ENCODE results near the gene DESI1. TPM values are rescaled to one million over a fixed set of nuclear protein-coding genes. Genes with fewer than 3 reads are reported as not detected.

Gene DESI1
- total RNA-seq, 1 experiment from 2014 or later, result 59.6 TPM

DNA sequence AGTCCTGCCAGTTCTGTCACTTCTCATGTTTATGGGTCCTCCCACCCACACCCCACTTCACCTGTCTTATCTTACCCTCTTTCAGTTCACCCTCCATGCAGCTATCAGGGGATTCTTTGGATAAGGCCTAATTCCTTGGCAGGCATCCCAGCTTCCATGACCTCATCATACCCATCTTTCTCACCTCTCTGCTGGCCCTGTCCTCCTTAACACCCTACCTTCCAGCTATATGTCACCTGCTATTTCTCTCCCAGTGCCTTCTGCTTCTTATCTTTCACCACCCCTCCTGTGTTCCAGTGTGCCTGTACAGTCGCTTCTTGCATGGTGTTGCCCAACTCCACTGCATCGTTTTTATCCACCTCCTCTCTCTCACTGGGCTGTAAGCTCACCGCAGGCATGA lies 39.6 kb upstream of the DESI1 start:
- Mint-ChIP-seq H3K27ac (ENCODE audit: low read depth, unreplicated experiment) (peak overlapping the region; percentile 52), H3K36me3 (ENCODE audit: insufficient read depth, unreplicated experiment) (peaks cover 98% of the 10 kb centered on the region), H3K27me3 (ENCODE audit: insufficient read depth, unreplicated experiment) (no peaks in the 10 kb centered on the region), H3K9me3 (ENCODE audit: unreplicated experiment) (no peaks in the 10 kb centered on the region), H3K4me1 (ENCODE audit: insufficient read depth, unreplicated experiment) (peaks cover 4% of the 10 kb centered on the region), H3K4me3 (ENCODE audit: unreplicated experiment) (no peak overlapping the region)
- intact Hi-C loops (cut with micrococcal nuclease), result no loop called here
- BruUV-seq (replicated peaks), result no TSS peak
- ChIA-PET POLR2A (interaction anchor here (0.6 to 1.3 kb wide), 2 partner anchors 39 to 1003 kb away, joined by 3 to 4 read pairs; no protein-coding TSS in a partner anchor), CTCF (interaction anchor here (0.5 to 1.0 kb wide), 2 partner anchors 12 to 29 kb away, joined by 5 read pairs; no protein-coding TSS in a partner anchor)
- TF ChIP-seq, protein P1, sequence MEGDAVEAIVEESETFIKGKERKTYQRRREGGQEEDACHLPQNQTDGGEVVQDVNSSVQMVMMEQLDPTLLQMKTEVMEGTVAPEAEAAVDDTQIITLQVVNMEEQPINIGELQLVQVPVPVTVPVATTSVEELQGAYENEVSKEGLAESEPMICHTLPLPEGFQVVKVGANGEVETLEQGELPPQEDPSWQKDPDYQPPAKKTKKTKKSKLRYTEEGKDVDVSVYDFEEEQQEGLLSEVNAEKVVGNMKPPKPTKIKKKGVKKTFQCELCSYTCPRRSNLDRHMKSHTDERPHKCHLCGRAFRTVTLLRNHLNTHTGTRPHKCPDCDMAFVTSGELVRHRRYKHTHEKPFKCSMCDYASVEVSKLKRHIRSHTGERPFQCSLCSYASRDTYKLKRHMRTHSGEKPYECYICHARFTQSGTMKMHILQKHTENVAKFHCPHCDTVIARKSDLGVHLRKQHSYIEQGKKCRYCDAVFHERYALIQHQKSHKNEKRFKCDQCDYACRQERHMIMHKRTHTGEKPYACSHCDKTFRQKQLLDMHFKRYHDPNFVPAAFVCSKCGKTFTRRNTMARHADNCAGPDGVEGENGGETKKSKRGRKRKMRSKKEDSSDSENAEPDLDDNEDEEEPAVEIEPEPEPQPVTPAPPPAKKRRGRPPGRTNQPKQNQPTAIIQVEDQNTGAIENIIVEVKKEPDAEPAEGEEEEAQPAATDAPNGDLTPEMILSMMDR (IDR thresholded peaks at IDR 0.05; ENCODE audit: unreplicated experiment), result no peak
- no peak for DNase-seq (ENCODE audit: unreplicated experiment)

DNA sequence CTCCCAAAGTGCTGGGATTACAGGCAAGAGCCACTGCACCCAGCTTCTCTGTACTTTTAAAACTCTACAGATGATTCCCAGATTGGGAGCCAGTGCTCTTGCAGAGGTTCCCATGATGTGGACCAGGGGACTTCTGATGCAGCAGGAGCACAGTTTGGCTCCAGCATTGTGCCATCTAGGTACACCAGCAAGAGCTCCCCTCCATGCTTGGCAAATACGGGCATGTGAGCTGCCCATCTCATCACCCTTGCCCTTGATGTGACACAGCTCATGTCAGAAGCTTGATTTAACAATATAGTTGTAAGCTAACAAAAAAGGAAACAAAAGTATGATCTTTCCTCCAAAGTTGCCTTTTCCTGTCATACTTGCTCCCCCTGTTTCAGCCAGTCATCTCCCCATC lies 39.1 kb upstream of the DESI1 start:
- no TSS peak for BruUV-seq (replicated peaks)
- no peak for DNase-seq (ENCODE audit: unreplicated experiment)
- H3K36me3 Mint-ChIP-seq (ENCODE audit: insufficient read depth, unreplicated experiment), result peaks cover 100% of the 10 kb centered on the region
- CTCF ChIA-PET, result interaction anchor here (0.9 to 1.0 kb wide), 2 partner anchors 13 to 16 kb away, joined by 3 to 5 read pairs; no protein-coding TSS in a partner anchor
- no peaks in the 10 kb centered on the region for H3K9me3 Mint-ChIP-seq (ENCODE audit: unreplicated experiment)
- no peak overlapping the region for H3K4me3 Mint-ChIP-seq (ENCODE audit: unreplicated experiment)
- H3K27ac Mint-ChIP-seq (ENCODE audit: low read depth, unreplicated experiment), result peak overlapping the region; percentile 52
- no peaks in the 10 kb centered on the region for H3K27me3 Mint-ChIP-seq (ENCODE audit: insufficient read depth, unreplicated experiment)
- intact Hi-C loops (cut with micrococcal nuclease), result no loop called here
- POLR2A ChIA-PET, result interaction anchor here (0.6 to 1.3 kb wide), 2 partner anchors 38 to 1004 kb away, joined by 3 to 4 read pairs; no protein-coding TSS in a partner anchor
- peaks cover 4% of the 10 kb centered on the region for H3K4me1 Mint-ChIP-seq (ENCODE audit: insufficient read depth, unreplicated experiment)
- TF ChIP-seq, protein P1 (IDR thresholded peaks at IDR 0.05; ENCODE audit: unreplicated experiment), result no peak

DNA sequence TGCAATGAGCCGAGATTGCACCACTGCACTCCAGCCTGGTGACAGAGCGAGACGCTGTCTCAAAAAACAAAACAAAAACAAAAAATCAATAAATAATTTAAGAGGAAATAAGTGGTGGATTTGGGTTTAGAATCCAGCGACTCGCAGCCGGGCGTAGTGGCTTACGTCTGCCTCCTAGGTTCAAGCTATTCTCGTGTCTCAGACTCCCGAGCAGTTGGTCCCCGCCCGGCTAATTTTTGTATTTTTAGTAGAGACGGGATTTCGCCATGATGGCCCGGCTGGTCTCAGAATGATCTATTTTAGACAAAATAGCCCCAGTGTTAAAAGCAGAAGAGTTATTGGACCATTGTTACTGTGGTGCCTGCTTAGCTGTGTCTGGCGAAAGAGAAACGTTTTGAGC lies 38.0 kb upstream of the DESI1 start:
- H3K36me3 Mint-ChIP-seq (ENCODE audit: insufficient read depth, unreplicated experiment), result peaks cover 100% of the 10 kb centered on the region
- no peaks in the 10 kb centered on the region for H3K27me3 Mint-ChIP-seq (ENCODE audit: insufficient read depth, unreplicated experiment)
- no TSS peak for BruUV-seq (replicated peaks)
- intact Hi-C loops (cut with micrococcal nuclease), result no loop called here
- TF ChIP-seq, protein P1 (IDR thresholded peaks at IDR 0.05; ENCODE audit: unreplicated experiment), result no peak
- H3K9me3 Mint-ChIP-seq (ENCODE audit: unreplicated experiment), result no peaks in the 10 kb centered on the region
- peaks cover 4% of the 10 kb centered on the region for H3K4me1 Mint-ChIP-seq (ENCODE audit: insufficient read depth, unreplicated experiment)
- no peak overlapping the region for H3K4me3 Mint-ChIP-seq (ENCODE audit: unreplicated experiment)
- no peak overlapping the region for H3K27ac Mint-ChIP-seq (ENCODE audit: low read depth, unreplicated experiment)
- POLR2A ChIA-PET, result interaction anchor here (1.0 to 1.6 kb wide), 4 partner anchors 9 to 29 kb away, joined by 3 to 5 read pairs (median 4); partner anchors contain the start of gene SNU13
- CTCF ChIA-PET, result interaction anchor here (1.5 kb wide), 1 partner anchor 8 kb away, joined by 7 read pairs; no protein-coding TSS in a partner anchor
- DNase-seq (ENCODE audit: unreplicated experiment), result no peak

DNA sequence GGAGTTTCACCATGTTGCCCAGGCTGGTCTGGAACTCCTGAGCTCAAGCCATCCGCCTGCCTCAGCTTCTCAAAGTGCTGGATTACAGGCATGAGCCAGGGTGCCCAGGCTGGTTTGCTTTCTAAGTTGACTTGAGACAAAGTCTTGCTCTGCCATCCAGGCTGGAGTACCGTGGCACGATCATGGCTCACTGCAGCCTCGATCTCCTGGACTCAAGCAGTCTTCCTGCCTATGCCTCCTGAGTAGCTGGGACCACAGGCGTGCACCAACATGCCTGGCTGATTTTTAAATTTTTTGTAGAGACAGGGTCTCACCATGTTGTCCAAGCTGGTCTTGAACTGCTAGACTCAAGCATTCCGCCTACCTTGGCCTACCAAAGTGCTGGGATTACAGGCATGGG lies 36.9 kb upstream of the DESI1 start:
- Mint-ChIP-seq H3K27me3 (ENCODE audit: insufficient read depth, unreplicated experiment) (no peaks in the 10 kb centered on the region), H3K4me1 (ENCODE audit: insufficient read depth, unreplicated experiment) (peaks cover 4% of the 10 kb centered on the region), H3K27ac (ENCODE audit: low read depth, unreplicated experiment) (no peak overlapping the region), H3K36me3 (ENCODE audit: insufficient read depth, unreplicated experiment) (peaks cover 100% of the 10 kb centered on the region), H3K4me3 (ENCODE audit: unreplicated experiment) (no peak overlapping the region), H3K9me3 (ENCODE audit: unreplicated experiment) (no peaks in the 10 kb centered on the region)
- TF ChIP-seq, protein P1 (IDR thresholded peaks at IDR 0.05; ENCODE audit: unreplicated experiment), result no peak
- intact Hi-C loops (cut with micrococcal nuclease), result no loop called here
- ChIA-PET CTCF (interaction anchor here (0.6 to 1.5 kb wide), 2 partner anchors 10 to 44 kb away, joined by 5 to 7 read pairs; no protein-coding TSS in a partner anchor), POLR2A (interaction anchor here (0.7 to 2.8 kb wide), 6 partner anchors 10 to 244 kb away, joined by 3 to 12 read pairs (median 4); partner anchors contain the start of gene SNU13)
- DNase-seq (ENCODE audit: unreplicated experiment), result no peak
- no TSS peak for BruUV-seq (replicated peaks)
